GM13977 (cell line): ENCODE measurements around the gene MCUR1.
"Not testable (repeated sequence)": the region's sequence is repeated elsewhere in the genome, so short reads cannot be mapped to it uniquely, and the experiment has no call there.

Experiments
- DNase-seq: peaks from one replicate; pipeline ENCODE4 v3.0.0; 2012; ENCODE audit warnings: low spot score
- in situ Hi-C: fragments of 300-500 bp; cut with MboI; formaldehyde crosslinking; loops from one replicate; pipeline ENCODE4 v1.12.0; 2022; ENCODE audit warnings: low sequenced_read_pairs, low pct_unique_long_range_greater_than_20kb, mixed read lengths, inconsistent platforms; ENCODE audit not compliant: unreplicated experiment
- TF ChIP-seq, protein P1 (sequence below): IDR thresholded peaks from 2 replicates; pipeline ENCODE4 v1.5.1; 2012; ENCODE audit warnings: mild to moderate bottlenecking, control low read depth; ENCODE audit not compliant: insufficient read depth; ENCODE audit errors: extremely low read depth, missing control alignments

The MCUR1 gene

DNA sequence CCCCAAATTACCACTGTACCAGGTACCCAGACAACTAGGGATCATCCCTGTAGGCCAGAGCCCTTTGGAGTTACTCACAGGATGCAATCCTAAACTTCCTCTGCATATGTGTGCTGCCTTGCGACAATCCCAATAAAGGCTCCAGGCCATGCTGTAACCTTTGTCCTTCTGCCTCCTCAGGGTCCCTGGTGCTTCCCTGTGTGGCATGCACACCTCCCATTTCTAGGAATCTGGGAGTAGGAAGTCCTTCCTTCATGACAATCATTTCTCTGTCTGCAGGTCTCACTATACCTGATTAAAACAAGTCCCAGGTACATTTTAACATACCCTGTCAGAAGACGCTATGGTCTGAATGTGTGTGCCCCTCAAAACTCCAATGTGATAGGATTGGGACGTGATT is 37.0 kb upstream of the MCUR1 start:
- TF ChIP-seq, protein P1, sequence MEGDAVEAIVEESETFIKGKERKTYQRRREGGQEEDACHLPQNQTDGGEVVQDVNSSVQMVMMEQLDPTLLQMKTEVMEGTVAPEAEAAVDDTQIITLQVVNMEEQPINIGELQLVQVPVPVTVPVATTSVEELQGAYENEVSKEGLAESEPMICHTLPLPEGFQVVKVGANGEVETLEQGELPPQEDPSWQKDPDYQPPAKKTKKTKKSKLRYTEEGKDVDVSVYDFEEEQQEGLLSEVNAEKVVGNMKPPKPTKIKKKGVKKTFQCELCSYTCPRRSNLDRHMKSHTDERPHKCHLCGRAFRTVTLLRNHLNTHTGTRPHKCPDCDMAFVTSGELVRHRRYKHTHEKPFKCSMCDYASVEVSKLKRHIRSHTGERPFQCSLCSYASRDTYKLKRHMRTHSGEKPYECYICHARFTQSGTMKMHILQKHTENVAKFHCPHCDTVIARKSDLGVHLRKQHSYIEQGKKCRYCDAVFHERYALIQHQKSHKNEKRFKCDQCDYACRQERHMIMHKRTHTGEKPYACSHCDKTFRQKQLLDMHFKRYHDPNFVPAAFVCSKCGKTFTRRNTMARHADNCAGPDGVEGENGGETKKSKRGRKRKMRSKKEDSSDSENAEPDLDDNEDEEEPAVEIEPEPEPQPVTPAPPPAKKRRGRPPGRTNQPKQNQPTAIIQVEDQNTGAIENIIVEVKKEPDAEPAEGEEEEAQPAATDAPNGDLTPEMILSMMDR = no peak
- in situ Hi-C loops = no loop called here

DNA sequence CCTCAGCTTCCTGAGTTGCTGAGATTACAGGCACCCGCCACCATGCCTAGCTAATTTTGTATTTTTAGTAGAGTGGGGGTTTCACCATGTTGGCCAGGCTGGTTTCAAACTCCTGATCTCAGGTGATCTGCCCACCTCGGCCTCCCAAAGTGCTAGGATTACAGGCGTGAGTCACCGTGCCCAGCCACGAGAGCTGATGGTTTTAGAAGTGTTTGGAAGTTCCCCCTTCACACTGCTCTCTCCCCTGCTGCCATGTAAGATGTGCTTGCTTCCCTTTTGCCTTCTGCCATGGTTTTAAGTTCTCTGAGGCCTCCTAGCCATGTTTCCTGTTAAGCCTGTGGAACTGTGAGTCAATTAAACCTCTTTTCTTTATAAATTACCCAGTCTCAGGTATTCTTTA is 36.3 kb upstream of the MCUR1 start:
- DNase-seq, in situ Hi-C loops: not testable (repeated sequence)

More for the DNA sequence above, 37.0 kb upstream of the MCUR1 start:
- DNase-seq = no peak

DNA sequence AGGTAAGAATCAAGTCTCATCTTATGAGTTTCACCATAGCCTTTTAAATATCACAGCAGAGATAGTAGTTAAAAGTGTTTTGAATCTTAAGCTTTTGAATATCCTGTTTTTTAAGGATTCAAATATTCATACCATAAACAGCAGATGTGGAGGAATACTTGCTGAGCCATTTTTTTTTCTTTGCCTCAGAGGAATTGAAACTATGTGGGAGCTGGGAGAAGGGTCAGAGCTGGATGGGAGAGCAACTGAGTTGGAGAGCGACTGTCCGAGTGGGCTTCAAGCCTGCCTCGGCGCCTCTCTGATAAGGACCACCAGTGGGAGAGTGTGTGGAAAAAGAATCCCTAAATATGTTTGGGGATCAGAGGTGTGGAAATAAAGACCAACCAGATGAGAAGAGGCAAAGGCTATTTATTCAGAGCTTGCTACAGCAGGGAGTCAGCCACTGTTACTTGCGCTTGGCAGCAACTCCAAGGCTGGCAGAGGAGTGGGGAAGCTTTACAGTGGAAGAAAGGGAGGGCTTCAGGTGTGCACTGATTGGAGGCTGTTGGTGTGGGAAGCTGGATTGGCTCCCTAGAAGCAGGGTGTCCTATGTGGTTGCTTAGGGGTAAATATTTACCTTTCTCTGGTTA is 34.3 kb upstream of the MCUR1 start:
- TF ChIP-seq, protein P1 = no peak
- in situ Hi-C loops = no loop called here
- DNase-seq = no peak

DNA sequence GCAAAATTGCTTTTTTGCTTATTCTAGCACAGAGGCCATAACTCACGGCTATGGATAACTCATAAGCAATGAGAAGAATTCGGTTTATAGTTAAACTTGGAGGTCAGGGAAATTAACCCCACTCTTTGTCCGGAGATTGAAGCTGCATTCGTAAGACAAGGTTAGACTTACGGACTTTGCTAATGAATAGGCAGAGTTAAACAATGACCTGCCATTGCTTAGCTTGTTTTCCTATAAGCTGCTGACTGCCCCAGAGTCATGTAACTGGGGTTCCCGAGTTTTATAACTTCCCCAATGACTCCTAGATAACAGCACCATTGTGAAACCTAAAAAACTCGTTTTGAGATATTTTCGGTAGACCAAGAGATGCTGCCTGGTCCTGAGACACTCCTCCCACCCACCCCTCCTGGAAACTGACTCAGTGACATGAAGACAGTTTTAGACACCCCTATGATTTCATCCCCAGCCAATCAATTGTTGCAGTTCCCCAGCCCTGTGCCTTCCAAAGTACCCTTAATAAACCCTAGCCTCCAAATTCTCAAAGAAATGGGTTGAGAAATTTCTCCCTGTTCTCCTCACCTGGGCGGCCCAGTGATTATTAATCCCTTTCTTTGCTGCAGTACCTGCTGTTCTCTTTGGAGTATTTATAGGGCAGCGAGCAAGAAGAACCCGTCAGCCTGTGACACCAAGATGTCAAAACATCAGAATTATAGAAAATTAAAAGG is 33.1 kb upstream of the MCUR1 start:
- in situ Hi-C loops = no loop called here
- TF ChIP-seq, protein P1 = no peak
- DNase-seq = no peak

DNA sequence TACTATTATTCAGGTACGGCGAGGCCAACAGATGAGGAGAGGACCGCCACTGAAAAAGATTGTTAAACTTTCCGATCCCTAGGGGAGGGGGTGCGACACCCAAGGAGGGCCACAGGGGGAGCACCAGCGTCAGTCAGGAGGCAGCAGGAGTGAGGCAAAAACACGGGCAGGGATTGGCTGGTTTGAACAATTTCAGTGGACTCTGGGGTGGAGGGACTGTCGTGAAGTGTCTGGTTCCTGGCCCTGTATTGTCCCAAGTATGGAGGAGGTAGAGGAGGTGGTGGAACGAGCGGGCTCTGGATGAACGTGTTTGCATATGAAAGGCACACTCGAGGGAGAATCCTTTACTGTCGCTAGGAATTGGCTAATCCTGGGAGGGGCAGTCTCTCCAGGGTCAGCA is 32.5 kb upstream of the MCUR1 start:
- in situ Hi-C loops = no loop called here
- TF ChIP-seq, protein P1 = no peak
- no peak for DNase-seq

DNA sequence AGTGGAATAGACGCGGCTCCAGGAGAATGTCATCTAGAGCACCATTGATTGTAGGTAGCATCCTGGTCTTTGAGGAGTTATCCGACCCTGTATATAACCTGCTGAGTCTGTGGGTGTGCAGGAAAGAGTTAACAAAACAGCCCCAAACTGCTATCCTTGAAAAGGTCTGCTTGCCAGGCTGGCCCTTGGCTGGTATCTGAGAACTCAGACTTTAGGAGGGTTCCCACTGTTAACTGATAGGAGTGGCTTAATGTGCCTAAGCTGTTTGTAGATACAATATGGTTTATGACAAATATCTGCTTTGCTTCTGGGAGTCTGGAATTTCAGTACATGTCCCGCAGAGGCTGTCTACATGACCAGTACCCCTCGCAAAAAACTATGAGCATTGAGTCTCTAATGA is 27.6 kb upstream of the MCUR1 start:
- in situ Hi-C loops = no loop called here
- DNase-seq = no peak
- TF ChIP-seq, protein P1 = no peak

DNA sequence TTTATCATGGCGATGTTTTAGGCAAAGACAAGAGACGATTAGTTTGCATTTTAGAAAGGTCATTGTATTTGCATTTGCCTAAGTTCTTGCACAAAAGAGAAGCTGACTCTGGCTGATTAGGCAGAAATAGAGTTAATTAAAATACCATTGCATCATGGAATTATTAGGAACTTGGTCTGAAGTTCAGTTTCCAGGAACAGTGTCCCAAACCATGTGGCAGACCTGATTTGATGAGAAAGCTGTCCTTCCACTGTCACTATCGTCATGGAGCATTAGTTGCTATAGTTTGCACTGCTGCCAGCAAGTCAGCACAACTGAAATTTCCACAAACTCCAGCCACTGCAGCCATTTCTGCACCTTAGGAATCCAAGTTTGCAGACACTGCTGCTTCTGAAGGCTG is 24.3 kb upstream of the MCUR1 start:
- in situ Hi-C loops = no loop called here
- TF ChIP-seq, protein P1 = no peak
- DNase-seq = no peak
